Measurements from ENCODE around the gene AHSA1.

DNA sequence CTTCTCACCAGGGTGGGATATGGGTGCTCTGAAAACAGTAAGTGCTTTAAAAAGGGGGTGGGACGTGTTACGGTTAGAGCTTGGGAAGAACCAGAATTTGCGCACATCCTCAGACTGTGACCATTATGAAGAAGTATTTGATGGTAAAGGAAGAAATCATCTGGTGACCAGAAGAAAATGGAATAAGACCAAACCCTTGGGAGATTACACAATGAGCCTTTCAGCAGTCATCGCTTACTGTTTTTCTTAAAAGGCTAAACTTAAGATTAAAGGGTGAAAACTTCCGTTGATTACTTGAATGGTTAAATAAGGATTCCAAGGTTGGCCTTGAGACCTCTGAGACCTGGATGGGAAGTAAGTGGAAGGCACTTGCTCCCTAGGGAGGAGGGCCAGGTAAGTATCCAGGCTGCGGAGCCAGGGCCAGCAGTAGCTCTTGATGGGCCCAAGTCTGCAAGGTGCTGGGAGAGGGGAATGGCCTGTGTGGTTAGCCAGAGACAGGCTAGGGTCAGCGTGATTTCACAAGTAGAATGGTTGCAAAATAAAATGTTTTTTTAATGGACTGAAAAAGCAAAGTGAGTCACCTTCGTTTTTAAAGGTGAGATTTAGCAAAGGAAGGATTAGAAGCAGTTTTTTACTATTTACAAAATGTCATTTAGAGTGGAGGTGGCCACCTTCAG, 53.7 kb downstream of the AHSA1 start:
- TF ChIP-seq EP300 (IDR thresholded peaks at IDR 0.05; ENCODE audit: borderline replicate concordance) (no peak), RAD21 (IDR thresholded peaks at IDR 0.05; ENCODE audit: low read depth) (no peak), CEBPB (IDR thresholded peaks at IDR 0.05) (no peak), TEAD4 (IDR thresholded peaks at IDR 0.05) (no peak), NFIC (IDR thresholded peaks at IDR 0.05) (no peak)
- TF ChIP-seq, protein P1, sequence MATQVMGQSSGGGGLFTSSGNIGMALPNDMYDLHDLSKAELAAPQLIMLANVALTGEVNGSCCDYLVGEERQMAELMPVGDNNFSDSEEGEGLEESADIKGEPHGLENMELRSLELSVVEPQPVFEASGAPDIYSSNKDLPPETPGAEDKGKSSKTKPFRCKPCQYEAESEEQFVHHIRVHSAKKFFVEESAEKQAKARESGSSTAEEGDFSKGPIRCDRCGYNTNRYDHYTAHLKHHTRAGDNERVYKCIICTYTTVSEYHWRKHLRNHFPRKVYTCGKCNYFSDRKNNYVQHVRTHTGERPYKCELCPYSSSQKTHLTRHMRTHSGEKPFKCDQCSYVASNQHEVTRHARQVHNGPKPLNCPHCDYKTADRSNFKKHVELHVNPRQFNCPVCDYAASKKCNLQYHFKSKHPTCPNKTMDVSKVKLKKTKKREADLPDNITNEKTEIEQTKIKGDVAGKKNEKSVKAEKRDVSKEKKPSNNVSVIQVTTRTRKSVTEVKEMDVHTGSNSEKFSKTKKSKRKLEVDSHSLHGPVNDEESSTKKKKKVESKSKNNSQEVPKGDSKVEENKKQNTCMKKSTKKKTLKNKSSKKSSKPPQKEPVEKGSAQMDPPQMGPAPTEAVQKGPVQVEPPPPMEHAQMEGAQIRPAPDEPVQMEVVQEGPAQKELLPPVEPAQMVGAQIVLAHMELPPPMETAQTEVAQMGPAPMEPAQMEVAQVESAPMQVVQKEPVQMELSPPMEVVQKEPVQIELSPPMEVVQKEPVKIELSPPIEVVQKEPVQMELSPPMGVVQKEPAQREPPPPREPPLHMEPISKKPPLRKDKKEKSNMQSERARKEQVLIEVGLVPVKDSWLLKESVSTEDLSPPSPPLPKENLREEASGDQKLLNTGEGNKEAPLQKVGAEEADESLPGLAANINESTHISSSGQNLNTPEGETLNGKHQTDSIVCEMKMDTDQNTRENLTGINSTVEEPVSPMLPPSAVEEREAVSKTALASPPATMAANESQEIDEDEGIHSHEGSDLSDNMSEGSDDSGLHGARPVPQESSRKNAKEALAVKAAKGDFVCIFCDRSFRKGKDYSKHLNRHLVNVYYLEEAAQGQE (IDR thresholded peaks at IDR 0.05; ENCODE audit: low read depth): no peak
